GM18951 (cell line): ENCODE measurements around the gene PRDM10.
"Not testable (repeated sequence)": the region's sequence is repeated elsewhere in the genome, so short reads cannot be mapped to it uniquely, and the experiment has no call there.

Source experiments
- POLR2A ChIP-seq: IDR thresholded peaks from 4 replicates; pipeline ENCODE4 v1.6.1; 2011; ENCODE audit warnings: mild to moderate bottlenecking; ENCODE audit not compliant: insufficient read length, insufficient read depth; ENCODE audit errors: extremely low read depth
- in situ Hi-C: fragments of 300-500 bp; cut with MboI; formaldehyde crosslinking; loops from one replicate; pipeline ENCODE4 v1.12.0; 2022; ENCODE audit warnings: low sequenced_read_pairs, mixed read lengths, inconsistent platforms; ENCODE audit not compliant: unreplicated experiment

Gene PRDM10

DNA sequence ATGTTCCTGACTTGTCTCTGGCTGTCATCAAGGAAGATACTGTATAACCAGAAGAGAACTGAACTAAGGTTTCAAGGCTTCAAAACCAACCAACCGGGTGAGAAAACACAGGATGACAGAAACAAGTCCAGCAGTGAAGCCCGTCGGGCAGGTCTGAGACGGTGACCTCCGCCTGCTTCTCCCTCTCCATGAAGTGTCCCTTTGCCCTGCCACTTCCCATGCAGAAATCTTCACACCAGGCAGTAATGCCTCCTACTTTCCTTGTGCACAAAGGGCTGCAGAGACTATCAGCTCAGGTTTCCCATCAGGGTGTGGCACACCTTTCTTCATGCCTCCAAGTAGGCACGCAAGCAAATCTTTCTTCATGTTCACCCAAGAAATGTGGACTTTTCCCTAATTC lies 24.2 kb downstream of the PRDM10 start:
- in situ Hi-C loops = no loop called here
- TF ChIP-seq POLR2A = no peak

DNA sequence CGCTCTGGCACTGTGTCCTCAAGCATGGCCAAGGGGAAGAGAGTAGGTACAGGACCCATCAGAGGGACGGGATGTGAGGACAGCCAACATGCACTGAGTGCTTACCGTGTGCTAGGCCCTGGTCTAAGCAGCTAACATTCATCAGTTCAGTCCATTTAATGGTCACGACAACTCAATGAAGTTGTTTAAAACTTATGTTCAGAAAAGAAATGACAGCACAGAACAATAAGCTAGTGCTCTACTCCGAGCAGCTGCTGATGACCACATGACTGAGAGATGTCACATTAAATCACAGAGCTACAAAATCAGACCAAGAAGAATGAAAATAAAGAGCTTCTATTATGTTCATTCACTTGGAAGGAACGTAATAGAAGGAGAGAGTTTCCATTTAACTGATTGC lies 26.3 kb downstream of the PRDM10 start:
- no peak for TF ChIP-seq POLR2A
- in situ Hi-C loops = no loop called here

DNA sequence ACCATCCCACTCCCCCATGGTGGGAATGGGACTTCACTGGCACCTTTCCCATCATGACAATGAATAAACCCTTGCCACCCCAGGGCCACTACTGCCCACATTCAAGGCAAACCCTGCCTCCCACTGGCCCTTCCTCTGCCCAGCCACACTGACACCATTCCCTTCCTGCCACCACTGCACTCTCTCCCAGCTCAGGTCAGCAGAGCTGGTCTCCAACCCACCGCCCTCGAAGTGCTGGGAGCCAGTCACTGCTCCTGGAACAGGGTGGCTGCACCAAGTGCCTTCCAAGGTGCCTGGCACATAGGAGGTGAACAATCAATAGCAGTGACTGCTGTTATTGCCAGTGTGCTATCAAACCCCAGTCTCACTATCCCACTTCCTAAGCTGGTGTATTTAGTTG lies 27.1 kb downstream of the PRDM10 start:
- in situ Hi-C loops = no loop called here
- no peak for TF ChIP-seq POLR2A

GRCh38 chr11:129974672-129975071 lies 28.0 kb downstream of the PRDM10 start:
- no peak for TF ChIP-seq POLR2A
- in situ Hi-C loops = no loop called here

GRCh38 chr11:129974237-129974636 lies 28.4 kb downstream of the PRDM10 start:
- in situ Hi-C loops = no loop called here
- no peak for TF ChIP-seq POLR2A

DNA sequence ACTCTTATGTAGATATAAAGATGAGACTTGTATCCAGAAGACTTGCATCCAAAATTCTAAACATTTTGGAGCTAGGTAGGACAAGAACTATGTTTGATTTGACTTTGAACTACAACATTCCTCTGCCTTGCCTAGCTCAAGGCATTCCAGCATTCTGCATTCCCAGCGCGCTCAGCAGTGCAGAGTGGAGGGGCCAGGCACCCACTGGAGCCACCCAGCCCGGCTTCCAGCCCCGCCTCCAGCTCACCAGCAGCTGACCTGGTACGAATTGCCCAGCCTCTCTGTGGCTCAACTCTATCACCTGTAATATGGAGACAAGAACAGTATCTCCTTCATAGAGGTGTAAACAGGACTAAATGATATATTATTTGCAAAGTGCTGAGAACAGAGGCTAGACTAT lies 28.8 kb downstream of the PRDM10 start:
- in situ Hi-C loops = no loop called here
- TF ChIP-seq POLR2A = no peak

DNA sequence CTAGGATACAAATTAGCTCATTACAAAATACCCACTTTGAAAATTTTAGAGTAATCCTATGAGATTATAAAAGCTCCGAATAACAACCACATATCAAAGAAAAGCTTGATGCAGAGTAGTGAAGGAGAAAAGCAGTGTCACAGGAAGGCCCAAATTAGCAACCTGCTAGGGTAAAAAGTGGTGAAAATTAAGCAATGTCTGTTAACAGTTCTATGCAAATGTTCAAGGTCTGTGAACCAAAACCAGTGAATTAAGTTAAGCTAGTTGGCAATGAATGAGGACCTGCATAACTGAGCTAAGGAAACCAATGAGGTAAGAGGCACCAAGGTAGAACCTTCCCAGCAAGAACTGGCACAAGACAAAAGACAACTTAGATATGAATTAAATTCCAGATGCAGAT lies 29.6 kb downstream of the PRDM10 start:
- TF ChIP-seq POLR2A = no peak
- in situ Hi-C loops = no loop called here

GRCh38 chr11:129972611-129973010 lies 30.0 kb downstream of the PRDM10 start:
- no peak for TF ChIP-seq POLR2A
- in situ Hi-C loops = no loop called here

- in situ Hi-C loops = not testable (repeated sequence)
These were observed 30.8 kb downstream of the PRDM10 start for GRCh38 chr11:129971856-129972255.

GRCh38 chr11:129969920-129970319 lies 32.7 kb downstream of the PRDM10 start:
- TF ChIP-seq POLR2A = no peak
- in situ Hi-C loops = no loop called here

DNA sequence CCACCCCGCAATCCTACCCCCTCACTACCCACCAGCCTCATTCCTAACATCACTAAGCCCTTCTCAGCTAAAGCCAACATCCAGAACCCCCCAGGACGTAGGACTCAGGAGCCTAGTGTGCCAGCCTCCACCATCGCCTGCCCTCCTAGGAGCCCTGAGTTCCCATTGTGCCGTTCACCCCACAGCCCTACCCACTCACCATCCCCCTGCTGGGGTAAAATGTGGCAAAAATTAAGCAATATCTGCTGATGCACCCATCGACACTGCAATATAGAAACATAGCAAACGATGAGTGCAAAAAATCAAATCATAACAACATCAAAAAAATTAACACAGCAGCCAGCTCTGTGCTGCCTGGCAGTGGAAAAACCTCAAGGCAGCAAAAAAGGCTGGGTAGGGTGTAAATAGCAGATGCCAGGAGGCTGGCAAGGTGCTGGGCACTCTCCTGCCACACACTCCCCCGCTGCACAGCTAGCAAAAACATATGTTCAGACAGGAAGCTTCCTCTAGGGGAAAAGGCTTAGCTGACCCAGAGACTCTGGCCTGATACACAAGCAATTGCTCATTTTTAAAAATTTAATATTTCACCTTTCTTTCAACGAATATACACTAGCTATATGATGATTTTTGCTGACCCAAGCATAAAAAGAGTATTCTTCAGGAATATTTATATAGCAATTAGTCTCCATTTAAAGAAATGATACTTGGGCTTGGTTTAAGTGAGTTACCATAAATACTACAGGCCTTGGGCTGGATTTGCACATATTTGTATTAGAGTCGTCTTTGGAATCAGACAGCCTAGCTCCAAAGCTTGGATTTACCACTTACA lies 33.8 kb downstream of the PRDM10 start:
- TF ChIP-seq POLR2A = no peak
- in situ Hi-C loops = no loop called here

DNA sequence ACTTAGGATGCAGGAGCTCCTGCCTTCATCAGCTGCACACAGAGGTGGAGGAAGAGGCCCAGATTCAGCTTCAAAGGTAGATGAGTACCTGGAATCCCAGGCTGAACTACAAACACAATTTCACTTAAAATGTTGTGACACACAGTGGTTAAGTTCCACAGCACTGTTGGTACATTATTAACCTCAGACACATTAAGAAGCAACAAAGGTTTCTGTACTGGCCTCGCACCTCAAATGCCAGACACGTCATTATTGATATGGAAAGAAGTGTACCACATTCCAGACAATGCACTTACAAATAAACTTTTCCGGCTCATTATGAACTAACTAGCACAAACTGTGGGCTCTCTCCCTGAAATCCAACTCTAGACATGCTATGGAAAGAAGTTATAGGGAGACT lies 34.6 kb downstream of the PRDM10 start:
- no peak for TF ChIP-seq POLR2A
- in situ Hi-C loops = no loop called here

DNA sequence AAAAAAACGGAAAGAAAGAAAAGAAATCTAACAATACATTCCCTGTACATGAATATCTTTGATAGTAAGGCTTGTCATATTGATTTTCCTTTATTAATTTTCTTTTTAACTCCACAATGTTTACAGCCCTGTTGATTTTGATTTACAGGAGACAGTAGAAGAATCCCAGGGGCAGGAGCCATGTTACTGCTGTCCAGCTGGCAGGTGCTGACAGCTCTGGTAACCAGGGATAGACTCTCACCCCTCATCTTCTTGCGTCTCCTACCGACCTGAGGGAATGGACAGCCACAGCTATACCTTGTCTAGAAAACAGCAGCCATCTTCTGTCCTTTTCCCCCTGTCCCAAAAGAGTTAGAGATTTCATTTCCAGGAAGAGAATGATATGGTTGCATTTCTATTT lies 37.4 kb downstream of the PRDM10 start:
- TF ChIP-seq POLR2A = no peak
- in situ Hi-C loops = no loop called here
